Left forelimb (tissue), 1 donor: Measurements from ENCODE around the gene CCDC12.

Experiments
- DNase-seq: peaks from one replicate; pipeline ENCODE4 v3.0.0-alpha.2; 2018; ENCODE audit warnings: low spot score

Gene CCDC12

DNA sequence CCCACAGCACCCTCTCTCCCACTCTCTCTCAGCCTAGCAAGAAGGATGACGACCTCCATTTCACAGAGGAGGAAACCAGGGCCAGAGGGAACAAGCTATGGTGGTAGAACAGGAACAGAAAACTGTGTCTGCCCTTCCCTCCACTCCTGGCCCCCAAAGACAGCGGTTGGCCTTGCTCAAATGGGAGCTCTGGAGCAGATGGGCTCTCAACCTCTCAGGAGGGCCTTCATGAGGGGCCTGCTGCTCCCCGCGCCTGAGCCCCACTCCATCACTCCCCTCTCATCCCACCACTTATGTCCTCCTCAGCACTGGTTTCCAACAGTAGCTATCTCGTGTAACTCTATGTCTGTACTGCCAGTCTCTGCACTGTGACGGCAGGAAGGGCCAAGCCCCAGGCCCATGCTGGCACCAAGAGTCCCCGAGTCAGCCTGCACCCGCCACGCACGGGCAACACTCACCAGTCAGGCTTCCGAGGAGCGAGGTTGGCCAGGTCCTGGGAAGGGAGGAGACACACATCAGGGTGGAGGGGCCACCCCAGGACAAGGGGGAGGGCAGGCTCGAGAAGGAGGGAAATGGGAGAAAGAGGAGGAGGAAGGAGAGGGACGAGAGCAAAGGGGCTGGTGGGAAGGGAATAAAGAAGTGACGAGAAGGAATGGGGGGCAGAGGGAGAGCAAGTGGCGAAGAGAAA lies 53.5 kb downstream of the CCDC12 start:
- DNase-seq: no peak

GRCh38 chr3:46922426-46922825 lies 54.1 kb downstream of the CCDC12 start:
- DNase-seq: no peak

DNA sequence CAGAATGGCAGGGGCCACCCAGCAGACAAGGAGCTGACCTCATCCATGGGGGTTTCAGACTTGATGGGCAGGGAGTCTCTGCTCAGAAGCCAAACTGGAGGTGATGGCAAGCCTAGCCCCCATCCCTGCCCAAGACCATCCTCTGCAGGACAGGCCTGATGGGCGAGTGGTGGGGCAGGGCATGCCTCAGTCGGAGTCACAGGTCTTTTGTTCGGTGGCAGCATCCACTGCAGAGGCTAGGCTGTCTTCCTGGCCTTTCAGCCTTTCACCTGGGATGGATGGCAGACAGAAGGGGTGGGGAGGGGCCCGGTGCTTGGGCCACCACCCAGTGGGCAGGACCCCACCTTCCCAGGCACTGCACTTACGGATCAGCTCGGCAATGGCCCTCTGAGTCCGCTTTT lies 54.7 kb downstream of the CCDC12 start:
- no peak for DNase-seq

- DNase-seq: no peak
Observed at GRCh38 chr3:46921041-46921440, 55.5 kb downstream of the CCDC12 start.

DNA sequence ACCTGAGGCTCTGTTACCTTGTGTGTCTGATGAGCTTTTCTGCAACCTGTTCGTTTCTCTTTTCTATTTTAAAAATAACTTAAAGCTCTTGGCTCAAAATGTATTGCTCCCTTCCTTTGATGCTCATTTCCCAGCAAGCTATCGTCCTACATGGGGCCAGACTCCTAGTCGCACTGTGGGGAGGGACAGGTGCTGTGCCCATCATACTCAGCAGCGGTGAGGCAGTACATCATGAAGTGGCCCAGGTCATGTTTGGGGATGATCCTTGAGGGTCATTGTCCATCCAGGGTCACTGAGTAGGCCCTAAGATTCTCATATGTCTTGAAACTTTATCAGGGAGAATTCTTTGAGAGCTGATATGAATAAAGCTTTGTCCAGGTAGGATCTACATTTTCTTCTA lies 57.9 kb downstream of the CCDC12 start:
- no peak for DNase-seq

DNA sequence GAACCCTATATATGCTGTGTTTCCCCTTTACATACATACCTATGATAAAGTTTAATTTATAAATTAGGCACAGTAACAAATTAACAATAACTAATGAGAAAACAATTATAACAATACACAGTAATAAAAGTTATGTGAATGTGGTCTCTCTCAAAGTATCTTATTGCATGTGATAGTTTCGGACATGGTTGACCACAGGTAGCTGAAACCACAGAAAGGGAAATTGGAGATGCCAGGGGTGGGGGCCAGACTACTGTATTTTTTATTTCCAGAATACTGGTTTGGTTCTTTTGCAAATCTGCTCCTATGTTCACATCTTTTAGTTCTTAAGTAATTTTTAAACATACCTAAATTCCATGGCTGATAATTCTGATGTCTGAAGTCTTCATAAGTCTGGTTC lies 58.3 kb downstream of the CCDC12 start:
- DNase-seq: no peak

- DNase-seq: no peak
Observed at GRCh38 chr3:46917257-46917656, 59.3 kb downstream of the CCDC12 start.

GRCh38 chr3:46916799-46917198 lies 59.7 kb downstream of the CCDC12 start:
- no peak for DNase-seq

DNA sequence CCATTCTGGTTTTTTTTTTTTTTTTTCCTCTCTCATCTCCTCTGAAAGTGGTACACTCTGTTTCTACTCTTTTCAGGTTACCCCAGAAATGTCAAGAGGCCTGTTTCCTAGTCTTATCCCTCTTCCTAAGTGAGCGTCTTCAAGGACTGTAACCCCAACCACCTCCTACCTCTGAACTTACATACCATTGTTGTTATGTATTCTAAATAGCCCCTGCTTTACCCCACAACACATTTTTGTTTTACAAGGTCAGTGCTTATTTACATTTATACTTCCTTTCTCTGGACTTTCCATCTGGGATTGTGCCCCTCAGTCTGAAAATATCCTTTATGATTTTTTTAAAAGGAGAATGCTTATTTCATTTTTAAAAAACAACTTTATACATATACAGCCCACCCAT lies 60.3 kb downstream of the CCDC12 start:
- no peak for DNase-seq

DNA sequence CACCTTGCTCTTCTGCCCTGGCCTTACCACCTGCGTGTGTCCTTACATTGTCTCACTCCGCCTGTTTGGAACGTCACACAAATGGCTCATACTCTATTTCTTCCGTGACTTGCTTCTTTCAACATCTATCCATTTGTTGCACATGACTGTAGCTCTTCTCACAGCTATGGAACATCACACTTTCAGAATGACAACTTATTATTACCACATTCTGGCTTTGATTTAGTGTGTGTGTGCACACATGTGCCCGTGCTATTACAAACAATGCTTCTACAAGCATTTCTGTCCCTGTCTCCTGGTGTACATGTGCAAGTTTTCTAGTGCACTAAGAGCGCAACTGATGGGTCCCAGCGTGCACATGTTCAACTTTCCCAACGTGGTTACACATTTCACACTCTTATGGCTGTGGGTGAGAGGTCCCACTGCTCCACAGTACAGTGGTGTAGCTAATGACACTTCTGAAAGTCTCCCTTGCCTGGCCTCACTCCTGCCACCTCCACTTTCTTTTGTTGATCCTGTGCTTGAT lies 61.2 kb downstream of the CCDC12 start:
- DNase-seq: no peak

GRCh38 chr3:46914849-46915248 lies 61.7 kb downstream of the CCDC12 start:
- no peak for DNase-seq

DNA sequence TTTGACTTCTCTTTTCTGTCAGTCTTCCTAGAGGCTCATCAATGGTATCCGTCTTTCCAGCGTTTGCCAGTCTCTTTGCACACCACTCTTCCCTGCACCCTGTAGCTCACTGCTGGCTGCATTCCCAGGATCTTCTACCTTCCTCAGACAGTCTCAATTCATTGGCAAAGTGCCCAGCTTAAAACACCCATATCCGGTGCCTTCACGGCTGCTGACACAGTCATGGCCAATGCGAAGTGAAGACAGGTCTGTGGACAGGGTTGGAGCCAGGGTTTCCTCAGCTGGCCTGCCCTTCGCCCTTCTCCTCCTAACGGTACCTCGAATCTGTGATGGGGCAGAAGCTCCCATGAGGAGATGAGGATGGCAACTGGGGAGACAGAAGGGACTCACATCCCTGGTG lies 62.9 kb downstream of the CCDC12 start:
- DNase-seq: no peak

DNA sequence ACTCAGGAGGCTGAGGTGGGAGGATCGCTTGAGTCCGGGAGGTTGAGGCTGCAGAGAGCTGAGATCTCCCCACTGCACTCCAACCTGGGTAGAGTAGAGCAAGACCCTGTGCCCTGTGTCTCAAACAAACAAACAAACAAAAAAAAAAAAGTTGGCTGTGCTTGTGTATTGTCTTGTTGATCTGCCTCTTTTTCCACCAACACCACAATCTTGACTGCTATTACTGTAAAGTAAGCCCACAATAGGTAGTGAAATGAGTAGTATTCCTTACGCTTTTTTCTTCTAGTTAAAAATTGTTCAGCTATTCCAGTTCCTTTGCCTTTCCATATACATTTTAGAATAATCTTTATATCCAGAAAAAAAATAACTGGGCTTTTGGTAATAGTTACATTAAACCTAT lies 63.6 kb downstream of the CCDC12 start:
- no peak for DNase-seq

DNA sequence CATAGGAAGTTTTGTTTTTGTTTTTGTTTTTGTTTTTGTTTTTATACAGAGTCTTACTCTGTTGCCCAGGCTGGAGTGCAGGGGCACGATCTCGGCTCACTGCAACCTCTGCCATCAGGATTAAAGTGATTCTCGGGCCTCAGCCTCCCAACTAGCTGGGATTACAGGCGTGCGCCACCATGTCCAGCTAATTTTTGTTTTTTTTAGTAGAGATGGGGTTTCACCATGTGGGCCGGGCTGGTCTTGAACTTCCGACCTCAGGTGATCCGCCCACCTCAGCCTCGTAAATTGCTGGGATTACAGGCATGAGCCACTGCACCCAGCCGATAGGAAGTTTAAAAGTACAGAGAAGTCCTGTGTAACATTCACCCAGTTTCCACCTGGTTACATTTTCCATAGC lies 65.6 kb downstream of the CCDC12 start:
- DNase-seq: peak; percentile 30

GRCh38 chr3:46910166-46910760 lies 66.3 kb downstream of the CCDC12 start:
- peak; percentile 66 for DNase-seq

DNA sequence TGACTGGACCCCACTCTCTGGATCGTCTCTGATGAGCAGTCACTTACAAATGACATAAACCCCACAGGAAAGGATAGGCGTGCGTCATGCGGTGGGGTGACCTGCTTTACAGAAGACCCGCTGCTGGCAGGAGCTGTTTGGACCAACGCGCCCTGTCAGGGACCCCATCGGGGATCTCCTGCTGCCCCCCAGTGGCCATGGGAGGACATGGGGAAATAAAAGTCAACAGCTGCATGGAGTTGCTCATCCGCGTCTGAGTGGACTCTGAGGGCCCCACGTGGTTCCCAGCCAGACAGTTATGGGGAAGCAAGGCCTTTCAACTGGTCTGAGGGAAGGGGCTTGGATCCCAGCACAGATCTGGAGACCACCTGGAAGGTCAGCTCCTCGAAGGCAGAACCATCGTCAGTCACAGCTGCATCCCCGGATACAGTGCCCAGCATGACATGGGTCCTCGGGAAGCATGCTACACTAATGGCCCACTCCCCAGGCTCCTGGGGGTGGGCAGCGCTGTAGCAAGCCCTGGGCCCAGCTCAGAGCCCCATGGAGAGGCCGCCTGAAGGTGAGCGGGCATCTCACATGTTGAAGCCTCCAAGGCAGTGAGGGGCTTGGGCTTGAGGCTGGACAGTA lies 66.9 kb downstream of the CCDC12 start:
- DNase-seq: peak; percentile 89

- no peak for DNase-seq
Observed at GRCh38 chr3:46908986-46909534, 67.5 kb downstream of the CCDC12 start.

DNA sequence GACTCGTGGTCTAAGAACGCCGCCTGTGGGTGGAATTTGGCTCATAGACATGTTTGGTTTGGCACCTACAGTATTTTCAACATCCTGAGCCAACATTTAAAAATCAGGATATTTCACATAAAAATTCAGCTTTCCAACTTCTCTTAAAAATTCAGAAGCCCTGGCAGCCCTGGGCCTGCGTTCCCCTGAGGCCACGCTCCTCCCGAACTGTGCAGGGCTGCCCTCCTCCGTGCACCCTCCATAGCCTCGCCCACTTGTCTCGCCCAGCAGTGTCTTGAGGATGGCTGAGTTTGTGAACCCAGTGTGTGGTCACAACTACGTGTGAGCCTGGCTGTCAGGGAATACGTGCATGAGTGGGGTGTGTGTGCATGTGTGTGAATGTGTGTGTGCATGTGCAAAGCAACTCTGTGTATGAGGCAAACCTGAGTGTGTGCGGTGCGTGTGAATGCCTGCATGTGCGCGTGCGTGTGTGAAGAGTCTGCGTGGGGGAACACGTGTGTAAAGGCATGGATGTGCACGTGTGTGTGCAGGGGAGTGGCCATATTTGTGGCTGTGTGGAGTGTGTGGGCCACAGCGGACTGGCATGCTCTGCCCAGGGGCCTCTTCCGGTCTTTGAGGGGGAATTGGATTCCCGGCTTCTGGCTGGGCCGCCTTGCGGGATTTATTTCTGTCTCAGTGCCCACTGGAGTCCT lies 68.1 kb downstream of the CCDC12 start:
- peak; percentile 70 for DNase-seq

DNA sequence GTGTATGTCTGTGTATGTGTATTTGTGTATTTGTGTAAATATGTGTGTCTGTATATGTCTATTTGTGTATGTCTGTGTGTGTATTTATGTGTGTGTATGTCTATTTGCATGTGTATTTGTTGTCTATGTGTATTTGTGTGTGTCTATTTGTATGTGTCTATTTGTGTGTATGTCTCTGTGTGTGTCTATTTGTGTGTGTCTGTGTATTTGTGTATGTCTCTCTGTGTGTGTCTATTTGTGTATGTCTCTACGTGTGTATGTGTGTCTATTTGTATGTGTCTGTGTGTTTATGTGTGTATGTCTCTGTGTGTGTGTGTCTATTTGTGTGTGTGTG lies 68.6 kb downstream of the CCDC12 start:
- no peak for DNase-seq

- DNase-seq: no peak
Observed at GRCh38 chr3:46907271-46907670, 69.3 kb downstream of the CCDC12 start.

GRCh38 chr3:46906471-46907058 lies 70.0 kb downstream of the CCDC12 start:
- DNase-seq: peak; percentile 37
